ENCODE measurements around the gene TPP1.

Gene TPP1

GRCh38 chr11:6565325-6565724 lies 53.9 kb downstream of the TPP1 start:
- H3K4me1 ChIP-seq (ENCODE audit: insufficient read depth, poor library complexity, severe bottlenecking), result no peaks in the 10 kb centered on the region
- no peak for TF ChIP-seq CTCF (IDR thresholded peaks at IDR 0.05; ENCODE audit: poor library complexity, severe bottlenecking)
- H3K4me3 ChIP-seq (ENCODE audit: severe bottlenecking), result no peak overlapping the region
- H3K36me3 ChIP-seq (ENCODE audit: low read depth), result no peaks in the 10 kb centered on the region
- DNase-seq (ENCODE audit: low spot score) (no peak), ATAC-seq (ENCODE audit: low read depth) (no peak)
- no peaks in the 10 kb centered on the region for H3K27me3 ChIP-seq (ENCODE audit: insufficient read depth, poor library complexity, severe bottlenecking)
- no peaks in the 10 kb centered on the region for H3K9me3 ChIP-seq (ENCODE audit: severe bottlenecking)
- H3K27ac ChIP-seq (ENCODE audit: poor library complexity, severe bottlenecking), result no peak overlapping the region

- H3K4me1 ChIP-seq (ENCODE audit: insufficient read depth, poor library complexity, severe bottlenecking), result no peaks in the 10 kb centered on the region
- H3K27ac ChIP-seq (ENCODE audit: poor library complexity, severe bottlenecking), result no peak overlapping the region
- no peaks in the 10 kb centered on the region for H3K9me3 ChIP-seq (ENCODE audit: severe bottlenecking)
- no peak for TF ChIP-seq CTCF (IDR thresholded peaks at IDR 0.05; ENCODE audit: poor library complexity, severe bottlenecking)
- no peak overlapping the region for H3K4me3 ChIP-seq (ENCODE audit: severe bottlenecking)
- no peaks in the 10 kb centered on the region for H3K36me3 ChIP-seq (ENCODE audit: low read depth)
- no peaks in the 10 kb centered on the region for H3K27me3 ChIP-seq (ENCODE audit: insufficient read depth, poor library complexity, severe bottlenecking)
- no peak for DNase-seq (ENCODE audit: low spot score)
- no peak for ATAC-seq (ENCODE audit: low read depth)
Measured at GRCh38 chr11:6563667-6564066, 55.6 kb downstream of the TPP1 start.

- no peaks in the 10 kb centered on the region for H3K27me3 ChIP-seq (ENCODE audit: insufficient read depth, poor library complexity, severe bottlenecking)
- ATAC-seq (ENCODE audit: low read depth), result no peak
- no peaks in the 10 kb centered on the region for H3K36me3 ChIP-seq (ENCODE audit: low read depth)
- TF ChIP-seq CTCF (IDR thresholded peaks at IDR 0.05; ENCODE audit: poor library complexity, severe bottlenecking), result no peak
- no peak overlapping the region for H3K27ac ChIP-seq (ENCODE audit: poor library complexity, severe bottlenecking)
- no peaks in the 10 kb centered on the region for H3K9me3 ChIP-seq (ENCODE audit: severe bottlenecking)
- H3K4me1 ChIP-seq (ENCODE audit: insufficient read depth, poor library complexity, severe bottlenecking), result no peaks in the 10 kb centered on the region
- H3K4me3 ChIP-seq (ENCODE audit: severe bottlenecking), result no peak overlapping the region
- DNase-seq (ENCODE audit: low spot score), result no peak
Measured at GRCh38 chr11:6563121-6563619, 56.1 kb downstream of the TPP1 start.

Data from RWPE2 (cell line).